Activated naive CD8-positive, alpha-beta T cell treated with anti-CD3 and anti-CD28 coated beads, Interleukin-2, amount 50 U/mL, for 16 hours (primary cell): ENCODE results near the gene TBL2.
"Not testable (repeated sequence)": the region's sequence is repeated elsewhere in the genome, so short reads cannot be mapped to it uniquely, and the experiment has no call there.

Source experiments
- DNase-seq: peaks from one replicate; pipeline ENCODE4 v3.0.0-alpha.2; 2020; ENCODE audit warnings: low read depth, low spot score

The TBL2 gene

GRCh38 chr7:73570521-73570920, 7.9 kb downstream of the TBL2 start:
- no peak for DNase-seq

DNA sequence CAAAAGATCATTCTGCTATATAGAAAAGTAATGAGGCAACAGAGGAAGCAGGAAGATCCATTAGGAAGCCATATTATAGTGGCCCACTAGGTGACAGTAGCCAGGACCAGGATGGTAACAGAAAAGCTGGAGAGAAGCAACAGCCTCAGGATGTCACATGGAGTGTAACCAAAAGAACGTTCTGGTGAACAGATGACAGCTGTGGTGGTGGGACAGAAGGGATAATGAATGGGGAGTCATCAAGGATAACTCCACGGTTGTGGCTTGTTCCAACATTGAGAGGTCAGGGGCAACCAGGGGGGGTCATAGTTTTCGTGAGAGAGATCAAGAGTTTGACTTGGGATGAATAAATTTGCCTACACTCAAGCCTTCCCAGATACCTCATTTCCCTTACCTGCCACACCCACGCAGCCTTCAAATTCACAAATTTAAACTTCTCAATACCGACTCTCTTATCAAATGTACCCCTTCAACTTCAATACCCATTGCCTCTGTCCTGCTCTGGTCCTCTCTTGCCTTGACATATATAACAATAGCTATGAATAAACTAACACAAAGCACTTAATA, 9.3 kb downstream of the TBL2 start:
- no peak for DNase-seq

DNA sequence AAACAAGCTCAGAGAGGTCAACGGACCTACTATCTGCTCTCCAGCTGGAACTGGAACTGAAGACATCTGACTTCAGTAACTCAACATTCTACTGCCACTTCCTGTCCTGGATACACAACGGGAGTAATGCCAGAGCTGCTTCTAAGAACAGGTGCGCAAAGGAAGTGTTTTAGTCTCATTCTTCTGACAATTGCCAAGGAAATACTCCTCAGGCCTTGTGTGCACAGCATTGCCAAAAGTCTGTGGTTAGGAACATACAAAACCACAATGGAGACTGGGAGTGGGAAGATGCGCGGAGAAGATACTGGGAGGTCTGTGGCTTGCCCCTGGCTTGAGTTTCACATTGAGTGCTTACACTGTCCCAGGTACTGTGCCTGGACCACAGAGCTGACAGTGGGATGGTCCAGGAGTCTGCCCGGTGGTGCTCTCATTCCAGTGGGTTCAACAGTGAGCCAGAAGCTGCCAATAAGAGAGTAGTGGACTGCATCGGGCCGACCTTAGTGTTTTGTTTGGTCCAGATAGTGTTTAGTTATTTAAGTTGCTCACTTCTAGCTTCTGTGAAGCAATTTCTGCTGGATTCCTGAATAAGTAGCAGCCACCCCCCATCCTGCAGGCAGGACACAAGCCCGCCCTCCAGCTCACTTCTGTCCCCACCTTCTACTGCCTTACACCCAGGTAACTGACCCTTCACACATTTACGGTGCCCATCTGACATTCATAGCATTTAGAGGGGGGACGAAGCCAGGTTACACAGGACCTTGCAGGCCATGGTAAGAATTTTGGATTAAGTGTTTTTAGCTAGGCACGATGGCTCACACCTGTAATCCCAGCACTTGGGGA, 10.3 kb downstream of the TBL2 start:
- no peak for DNase-seq

DNA sequence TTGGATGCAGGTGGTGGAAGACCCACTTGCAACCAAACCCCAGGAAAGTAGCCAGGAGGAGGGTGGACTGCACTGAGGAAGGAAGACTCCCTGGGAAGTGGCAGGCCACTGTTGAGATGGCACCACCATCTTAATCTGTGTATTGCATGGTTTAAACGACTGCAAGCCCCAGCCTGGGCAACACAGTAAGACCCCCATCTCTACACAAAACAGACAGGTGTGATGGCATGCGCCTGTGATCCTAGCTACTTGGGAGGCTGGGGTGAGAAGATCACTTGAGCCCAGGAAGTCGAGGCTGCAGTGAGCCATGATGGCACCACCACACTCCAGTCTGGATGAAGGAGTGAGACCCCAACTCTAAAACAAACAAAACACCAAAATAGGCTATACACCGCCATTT, 11.2 kb downstream of the TBL2 start:
- no peak for DNase-seq

DNA sequence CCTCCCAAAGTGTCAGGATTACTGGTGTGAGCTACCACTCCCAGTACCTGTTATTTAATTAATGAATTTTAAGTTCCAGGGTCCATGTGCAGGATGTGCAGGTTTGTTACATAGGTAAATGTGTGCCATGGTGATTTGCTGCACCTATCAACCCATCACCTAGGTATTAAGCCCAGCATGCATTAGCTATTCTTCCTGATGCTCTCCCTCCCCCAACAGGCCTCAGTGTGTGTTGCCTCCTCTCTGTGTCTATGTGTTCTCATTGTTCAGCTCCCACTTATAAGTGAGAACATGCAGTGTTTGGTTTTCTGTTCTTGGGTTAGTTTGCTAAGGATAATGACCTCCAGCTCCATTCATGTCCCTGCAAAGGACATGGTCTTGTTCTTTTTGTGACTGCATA, 11.9 kb downstream of the TBL2 start:
- DNase-seq, result not testable (repeated sequence)

- DNase-seq, result no peak
Measured at GRCh38 chr7:73565675-73566340, 12.6 kb downstream of the TBL2 start.

DNA sequence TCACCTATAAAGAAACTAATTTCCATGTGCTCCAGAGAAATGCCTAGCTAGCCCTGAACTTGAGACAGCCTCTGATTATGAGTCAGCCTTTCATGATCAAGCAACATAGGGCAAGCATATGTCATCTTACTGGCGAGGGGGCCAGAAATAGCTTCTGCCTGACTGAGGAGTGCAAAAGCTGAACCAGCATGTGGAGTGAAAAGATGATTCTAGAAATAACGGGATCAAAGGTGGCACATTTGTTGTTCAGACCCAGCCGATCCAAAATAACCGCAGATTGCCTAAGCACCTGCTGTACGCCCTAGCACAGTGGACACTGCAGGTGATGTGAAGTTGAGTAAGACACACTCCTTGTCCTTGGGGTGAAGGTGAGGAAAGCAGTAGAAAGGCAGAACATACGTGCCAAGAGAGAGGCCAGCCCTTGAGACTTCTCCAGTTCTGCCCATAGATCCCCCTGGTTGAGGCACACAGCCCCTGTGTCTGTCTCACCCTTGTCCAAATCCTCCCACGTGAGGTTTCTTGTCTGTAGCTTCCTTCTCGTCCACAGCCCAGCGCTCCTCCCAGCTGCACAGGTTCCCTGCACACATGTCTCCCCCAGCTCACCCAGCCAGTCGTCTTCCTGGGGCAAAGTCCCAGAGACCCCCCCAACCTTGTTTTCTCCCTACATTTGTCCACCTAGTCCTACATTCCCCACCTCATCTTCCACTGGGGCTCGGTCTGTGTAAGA, 18.1 kb downstream of the TBL2 start:
- no peak for DNase-seq

- DNase-seq, result peak; percentile 47
Measured at GRCh38 chr7:73557397-73558257, 20.8 kb downstream of the TBL2 start, which contains the start of gene BCL7B. TSS of gene BCL7B (minus strand) at chr7:73557690. CDS start at chr7:73557578, 112 bp downstream.

DNA sequence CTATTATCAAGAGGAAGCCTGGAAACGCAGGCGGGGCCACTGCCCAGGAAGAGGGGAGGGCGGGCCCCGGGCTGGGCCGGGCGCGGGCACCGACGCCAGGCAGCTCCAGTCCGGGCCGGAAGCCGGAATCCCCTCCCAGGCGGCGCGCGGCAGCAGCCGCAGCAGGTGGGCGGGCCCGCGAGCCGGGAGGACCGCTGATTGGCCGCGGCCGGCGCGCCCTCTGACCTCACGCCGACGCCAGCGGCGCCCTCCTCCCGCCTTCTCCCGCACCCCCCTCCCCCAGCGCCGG, 21.3 kb downstream of the TBL2 start:
- peak; percentile 72 for DNase-seq

DNA sequence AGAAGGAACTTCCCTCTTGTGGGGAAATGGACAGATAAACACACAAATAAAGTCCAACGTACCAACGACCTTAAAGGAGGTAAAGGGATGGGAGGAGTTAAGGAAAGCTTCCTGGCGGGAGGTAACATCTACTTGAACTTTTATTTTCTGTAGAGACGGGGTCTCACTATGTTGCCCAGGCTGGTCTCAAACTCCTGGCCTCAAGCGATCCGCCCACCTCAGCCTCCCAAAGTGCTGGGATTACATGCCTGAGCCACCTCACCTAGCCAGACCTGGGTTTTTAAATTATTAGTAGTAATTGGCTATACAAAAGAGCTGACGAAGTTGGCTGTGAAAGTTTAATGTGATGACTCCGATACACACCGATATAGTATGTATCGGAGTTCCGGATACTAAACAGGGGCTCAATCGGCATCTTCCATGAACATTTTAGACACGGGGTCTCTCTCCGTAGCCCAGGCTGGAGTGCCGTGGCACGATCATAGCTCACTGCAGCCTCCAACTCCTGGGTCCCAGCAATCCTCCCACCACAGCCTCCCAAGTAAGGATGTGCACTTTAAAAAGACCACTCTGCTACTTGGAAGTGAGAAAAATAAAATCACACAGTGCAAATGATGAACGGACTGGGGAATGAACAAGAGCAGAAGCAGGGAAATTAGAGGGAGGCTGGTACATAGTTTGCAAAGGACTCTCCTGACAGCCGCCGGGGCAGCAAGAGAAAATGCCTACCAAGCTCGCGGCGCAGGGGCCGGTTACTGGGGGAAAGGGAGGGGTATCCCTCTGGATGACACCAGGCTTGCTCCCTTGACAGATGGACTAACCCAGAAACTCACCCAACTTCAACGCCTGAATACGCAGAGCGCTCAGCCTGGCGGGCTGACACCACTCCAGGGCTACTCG, 21.9 kb downstream of the TBL2 start:
- no peak for DNase-seq

DNA sequence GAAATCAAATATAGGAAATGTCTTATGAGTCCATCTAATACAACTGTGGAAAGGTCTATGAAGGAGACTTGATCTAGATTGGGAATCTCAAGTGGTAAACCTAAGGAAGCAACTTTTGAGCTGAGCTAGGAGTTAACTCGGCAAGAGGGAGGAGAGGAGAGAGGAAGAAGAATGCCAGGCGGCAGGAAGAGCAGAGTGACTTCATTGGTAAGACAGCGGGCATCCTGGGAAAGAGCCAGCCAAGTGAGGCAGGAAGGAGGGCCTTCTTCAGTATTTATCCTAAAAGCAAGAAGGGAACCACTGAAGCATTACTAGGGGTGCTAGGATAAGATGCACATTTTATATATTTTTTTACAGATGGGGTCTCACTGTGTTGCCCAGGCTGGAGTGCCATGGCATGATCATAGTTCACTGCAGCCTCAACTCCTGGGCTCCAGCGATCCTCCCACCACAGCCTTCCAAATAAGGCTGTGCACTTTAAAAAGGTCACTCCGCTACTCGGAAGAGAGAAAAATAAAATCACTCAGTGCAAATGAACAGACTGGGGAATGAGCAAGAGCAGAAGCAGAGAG, 22.9 kb downstream of the TBL2 start:
- DNase-seq, result no peak

GRCh38 chr7:73550093-73550492, 28.3 kb downstream of the TBL2 start:
- DNase-seq, result not testable (repeated sequence)

DNA sequence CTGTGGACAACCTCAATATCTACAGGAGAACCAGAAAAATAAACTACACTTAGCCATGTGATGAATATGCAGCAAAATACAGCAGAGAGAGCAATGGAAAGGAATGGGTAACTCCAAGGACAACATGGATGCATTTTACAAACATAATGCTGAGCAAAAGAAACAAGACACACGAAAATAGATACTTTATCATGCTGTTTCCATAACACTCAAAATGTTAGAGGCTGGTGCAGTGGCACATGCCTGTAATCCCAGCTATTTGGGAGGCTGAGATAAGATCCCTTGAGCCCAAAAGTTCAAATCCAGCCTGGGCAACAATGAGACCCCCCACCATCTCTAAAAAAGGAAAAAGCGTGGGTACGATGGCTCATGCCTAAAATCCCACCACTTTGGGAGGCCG, 29.2 kb downstream of the TBL2 start:
- no peak for DNase-seq

- no peak for DNase-seq
Measured at GRCh38 chr7:73547841-73548240, 30.5 kb downstream of the TBL2 start.

GRCh38 chr7:73544678-73545077, 33.7 kb downstream of the TBL2 start:
- DNase-seq, result no peak

DNA sequence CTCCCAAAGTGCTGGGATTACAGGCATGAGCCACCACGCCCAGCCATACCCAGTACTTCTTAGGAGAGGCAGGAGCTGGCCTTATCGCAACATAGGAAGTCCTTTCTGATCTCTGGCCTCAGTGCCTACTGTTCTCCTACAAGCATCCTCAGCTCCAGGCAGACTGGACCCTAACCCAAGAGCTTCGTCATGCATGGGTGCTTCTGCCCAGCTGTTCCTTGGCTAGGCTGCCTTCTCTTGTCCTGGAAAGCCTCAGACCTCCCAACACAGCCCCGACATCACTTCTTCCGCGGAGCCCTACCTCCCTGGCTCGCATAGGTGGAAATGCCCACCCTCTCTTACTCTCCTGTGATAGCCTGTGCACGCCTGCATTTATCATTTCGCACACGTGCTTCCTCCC, 36.7 kb downstream of the TBL2 start:
- no peak for DNase-seq

DNA sequence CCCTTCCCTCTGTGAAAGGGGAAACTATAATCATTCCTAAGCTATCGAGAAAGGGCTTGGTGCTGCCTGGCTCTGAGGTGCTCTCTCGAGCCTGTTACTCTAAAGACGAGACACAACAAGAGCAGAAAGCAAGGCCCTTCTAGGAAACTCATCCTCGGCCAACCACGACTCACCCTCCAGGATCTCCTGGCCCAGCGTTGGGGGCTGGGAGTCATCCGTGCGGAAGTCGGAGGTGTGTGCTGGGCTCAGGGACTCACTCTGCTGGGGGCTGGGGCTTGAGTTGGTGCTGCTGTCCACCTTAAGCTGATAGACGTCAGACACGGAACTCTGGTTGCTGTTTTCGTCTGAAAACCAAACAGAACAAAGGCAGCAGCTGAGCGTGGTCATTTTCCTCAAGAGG, 38.7 kb downstream of the TBL2 start:
- DNase-seq, result no peak

DNA sequence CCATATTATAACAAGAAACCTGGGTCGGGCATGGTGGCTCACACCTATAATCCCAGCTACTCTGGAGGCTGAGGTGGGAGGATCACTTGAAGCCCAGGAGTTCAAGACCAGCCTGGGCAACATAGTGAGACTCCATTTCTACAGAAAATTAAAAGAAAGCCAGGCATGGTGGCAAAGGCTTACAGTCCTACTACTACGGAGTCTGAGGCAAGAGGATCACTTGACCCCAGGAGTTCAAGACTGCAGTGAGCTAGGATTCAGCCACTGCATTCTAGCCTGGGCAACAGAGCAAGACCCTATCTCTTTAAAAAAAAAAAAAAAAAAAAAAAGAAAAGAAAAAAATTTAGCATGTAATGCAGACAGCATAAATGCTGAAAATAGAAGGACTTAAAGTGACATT, 39.9 kb downstream of the TBL2 start:
- not testable (repeated sequence) for DNase-seq

DNA sequence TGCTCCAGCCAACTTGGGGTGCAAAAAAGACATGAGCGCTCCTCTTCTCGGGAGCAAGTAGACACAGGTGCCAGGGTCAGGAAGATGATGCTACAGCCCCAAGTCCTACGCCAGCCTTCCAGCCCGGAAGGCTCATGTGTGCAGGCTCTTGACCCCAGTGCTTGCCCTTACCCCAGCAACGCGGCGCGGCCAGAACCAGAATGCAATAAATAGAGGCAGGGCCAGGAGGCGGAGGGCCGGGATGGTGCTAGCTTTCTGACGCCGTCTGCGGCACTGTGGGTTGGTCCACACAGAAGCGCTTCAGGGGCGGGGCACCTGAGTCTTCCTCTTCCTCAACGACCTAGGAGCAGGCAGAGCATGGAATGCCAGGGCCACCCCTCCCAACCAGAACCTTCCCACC, 41.3 kb downstream of the TBL2 start:
- no peak for DNase-seq

GRCh38 chr7:73536479-73536878, 41.9 kb downstream of the TBL2 start:
- DNase-seq, result no peak
